ENCODE measurements around the gene PKD1L1.
A peak's percentile ranks its signal among the peaks of the same experiment; 100 is the strongest.
"Not testable (repeated sequence)": the region's sequence is repeated elsewhere in the genome, so short reads cannot be mapped to it uniquely, and the experiment has no call there.

PKD1L1 gene, protein sequence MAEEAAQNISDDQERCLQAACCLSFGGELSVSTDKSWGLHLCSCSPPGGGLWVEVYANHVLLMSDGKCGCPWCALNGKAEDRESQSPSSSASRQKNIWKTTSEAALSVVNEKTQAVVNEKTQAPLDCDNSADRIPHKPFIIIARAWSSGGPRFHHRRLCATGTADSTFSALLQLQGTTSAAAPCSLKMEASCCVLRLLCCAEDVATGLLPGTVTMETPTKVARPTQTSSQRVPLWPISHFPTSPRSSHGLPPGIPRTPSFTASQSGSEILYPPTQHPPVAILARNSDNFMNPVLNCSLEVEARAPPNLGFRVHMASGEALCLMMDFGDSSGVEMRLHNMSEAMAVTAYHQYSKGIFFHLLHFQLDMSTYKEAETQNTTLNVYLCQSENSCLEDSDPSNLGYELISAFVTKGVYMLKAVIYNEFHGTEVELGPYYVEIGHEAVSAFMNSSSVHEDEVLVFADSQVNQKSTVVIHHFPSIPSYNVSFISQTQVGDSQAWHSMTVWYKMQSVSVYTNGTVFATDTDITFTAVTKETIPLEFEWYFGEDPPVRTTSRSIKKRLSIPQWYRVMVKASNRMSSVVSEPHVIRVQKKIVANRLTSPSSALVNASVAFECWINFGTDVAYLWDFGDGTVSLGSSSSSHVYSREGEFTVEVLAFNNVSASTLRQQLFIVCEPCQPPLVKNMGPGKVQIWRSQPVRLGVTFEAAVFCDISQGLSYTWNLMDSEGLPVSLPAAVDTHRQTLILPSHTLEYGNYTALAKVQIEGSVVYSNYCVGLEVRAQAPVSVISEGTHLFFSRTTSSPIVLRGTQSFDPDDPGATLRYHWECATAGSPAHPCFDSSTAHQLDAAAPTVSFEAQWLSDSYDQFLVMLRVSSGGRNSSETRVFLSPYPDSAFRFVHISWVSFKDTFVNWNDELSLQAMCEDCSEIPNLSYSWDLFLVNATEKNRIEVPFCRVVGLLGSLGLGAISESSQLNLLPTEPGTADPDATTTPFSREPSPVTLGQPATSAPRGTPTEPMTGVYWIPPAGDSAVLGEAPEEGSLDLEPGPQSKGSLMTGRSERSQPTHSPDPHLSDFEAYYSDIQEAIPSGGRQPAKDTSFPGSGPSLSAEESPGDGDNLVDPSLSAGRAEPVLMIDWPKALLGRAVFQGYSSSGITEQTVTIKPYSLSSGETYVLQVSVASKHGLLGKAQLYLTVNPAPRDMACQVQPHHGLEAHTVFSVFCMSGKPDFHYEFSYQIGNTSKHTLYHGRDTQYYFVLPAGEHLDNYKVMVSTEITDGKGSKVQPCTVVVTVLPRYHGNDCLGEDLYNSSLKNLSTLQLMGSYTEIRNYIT (N-terminal part only)

DNA sequence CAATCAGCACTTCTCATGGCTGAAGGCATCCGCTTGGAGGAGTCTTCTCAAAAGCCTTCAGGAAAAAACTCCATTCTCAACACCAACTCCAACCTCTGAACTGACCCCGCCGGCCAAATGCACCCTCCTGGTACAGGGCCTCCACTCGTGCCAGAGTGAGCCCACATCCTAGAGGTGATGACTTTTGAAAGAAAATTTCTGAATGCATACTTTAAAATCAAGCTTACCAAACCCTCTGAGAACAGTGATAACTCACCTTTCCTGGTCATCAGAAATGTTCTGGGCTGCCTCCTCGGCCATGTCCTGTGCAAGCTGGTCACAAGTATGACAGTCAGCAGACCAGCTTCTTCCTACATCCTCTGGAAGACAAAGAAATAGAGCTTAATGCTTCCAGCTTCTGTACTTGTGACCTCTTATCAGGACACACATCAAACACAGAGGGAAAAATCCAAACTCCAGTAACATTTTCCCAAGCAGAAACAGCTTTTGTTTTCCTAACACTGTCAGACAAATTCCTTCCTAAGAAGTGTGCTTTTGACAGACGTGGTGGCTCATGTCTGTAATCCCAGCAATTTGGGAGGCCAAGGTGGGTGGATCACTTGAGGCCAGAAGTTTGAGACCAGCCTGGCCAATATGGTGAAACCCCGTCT, at the start of gene PKD1L1:
TSS of gene PKD1L1 (minus strand) at position 326 of the 650 bp plus-strand sequence. CDS start at position 300, 26 bp downstream.
- no peak for DNase-seq

DNA sequence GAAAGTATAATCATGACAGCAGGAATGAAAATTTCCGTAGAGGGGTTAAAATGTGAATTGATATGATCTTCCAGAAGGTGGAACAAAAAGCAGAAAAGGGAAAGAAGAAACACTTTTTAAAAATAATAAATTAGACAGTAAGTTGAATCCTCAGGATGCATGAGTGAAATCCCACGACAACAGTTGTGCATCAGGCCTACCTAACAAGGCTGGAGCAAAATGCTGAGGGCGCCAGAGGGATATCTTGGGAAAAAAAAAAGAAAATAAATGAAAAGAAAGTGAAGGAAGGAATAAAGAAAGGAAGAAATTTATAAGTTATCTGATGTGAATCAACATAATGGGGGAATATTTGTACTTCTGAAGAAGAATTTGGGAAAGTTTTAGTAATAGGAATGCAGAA, 44.2 kb upstream of the PKD1L1 start:
- DNase-seq, result peak; percentile 16

DNA sequence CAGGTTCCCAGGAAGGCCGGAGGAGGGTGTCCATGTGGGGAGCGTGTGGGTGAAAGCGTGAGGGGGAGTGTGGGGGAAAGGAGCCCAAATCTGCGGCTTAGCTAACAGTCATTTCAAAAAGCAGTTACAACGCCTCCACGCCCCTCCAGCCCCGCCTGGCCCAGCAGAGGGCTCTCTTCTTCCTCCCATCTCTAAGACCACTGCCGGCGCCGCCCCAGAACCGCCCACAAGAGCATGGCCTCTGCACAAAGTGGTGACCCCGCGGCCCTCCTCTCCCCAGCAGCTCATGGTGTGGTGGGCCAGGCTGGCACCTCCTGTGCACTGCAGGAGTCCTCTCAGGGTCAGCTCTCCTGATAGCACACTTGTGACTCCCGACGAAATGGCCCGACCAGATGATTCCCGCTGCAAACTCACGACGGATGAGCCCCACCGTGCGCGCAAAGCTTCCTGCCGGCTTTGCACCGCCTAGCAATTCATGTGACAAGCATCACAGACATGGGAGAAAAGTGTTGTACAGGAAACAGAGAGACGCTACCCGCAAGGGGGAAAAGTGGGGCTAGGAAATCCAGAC, 43.6 kb upstream of the PKD1L1 start:
- DNase-seq, result peak; percentile 96

DNA sequence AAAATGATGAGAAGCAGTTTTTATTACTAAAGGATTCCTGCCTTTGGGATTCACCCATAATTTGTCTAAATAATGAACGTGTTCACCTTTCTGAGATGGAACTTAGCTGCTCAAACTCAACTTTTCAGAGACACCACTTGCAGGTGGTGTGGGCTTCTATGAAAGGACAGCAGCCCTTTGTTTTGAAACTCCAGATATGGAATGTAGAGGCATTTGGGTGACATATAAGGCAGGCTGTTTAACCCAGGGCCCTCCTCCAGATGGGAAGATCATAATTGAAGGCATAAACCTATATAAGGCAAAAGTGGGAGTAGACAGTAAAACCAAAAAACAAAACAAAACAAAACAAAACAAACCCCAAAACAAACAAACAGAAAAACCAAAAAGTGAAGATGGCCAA, 43.0 kb upstream of the PKD1L1 start:
- DNase-seq, result peak; percentile 17

DNA sequence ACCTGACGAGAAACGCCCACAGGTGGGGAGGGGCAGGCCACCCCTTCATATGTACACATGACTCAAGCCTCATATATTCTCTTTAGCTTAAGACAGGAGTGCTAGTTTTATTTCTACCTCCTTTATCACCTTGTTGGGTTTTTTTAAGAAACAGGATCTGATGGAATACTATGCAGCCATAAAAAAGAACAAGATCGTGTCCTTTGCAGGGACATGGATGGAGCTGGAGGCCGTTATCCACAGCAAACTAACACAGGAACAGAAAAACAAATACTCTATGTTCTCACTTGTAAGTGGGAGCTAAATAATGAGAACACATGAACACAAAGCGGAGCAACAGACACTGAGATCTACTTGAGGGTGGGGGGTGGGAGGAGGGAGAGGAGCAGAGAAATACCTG, 42.3 kb upstream of the PKD1L1 start:
- DNase-seq, result no peak

DNA sequence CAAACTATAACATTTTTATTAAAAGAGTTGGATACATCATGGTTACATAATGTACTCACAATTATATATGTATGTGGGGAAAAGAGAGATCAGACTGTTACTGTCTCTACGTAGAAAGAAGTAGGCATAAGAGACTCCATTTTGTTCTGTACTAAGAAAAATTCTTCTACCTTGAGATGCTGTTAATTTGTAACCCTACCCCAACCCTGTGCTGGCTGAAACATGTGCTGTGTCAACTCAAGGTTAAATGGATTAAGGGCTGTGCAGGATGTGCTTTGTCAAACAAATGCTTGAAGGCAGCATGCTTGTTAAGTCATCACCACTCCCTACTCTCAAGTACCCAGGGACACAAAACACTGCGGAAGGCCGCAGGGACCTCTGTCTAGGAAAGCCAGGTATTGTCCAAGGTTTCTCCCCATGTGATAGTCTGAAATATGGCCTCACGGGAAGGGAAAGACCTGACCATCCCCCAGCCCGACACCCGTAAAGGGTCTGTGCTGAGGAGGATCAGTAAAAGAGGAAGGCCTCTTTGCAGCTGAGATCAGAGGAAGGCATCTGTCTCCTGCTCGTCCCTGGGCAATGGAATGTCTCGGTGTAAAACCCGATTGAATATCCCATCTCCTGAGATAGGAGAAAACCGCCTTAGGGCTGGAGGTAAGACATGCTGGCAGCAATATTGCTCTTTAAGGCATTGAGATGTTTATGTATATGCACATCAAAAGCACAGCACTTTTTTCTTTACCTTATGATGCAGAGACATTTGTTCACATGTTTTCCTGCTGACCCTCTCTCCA, 41.5 kb upstream of the PKD1L1 start:
- not testable (repeated sequence) for DNase-seq

DNA sequence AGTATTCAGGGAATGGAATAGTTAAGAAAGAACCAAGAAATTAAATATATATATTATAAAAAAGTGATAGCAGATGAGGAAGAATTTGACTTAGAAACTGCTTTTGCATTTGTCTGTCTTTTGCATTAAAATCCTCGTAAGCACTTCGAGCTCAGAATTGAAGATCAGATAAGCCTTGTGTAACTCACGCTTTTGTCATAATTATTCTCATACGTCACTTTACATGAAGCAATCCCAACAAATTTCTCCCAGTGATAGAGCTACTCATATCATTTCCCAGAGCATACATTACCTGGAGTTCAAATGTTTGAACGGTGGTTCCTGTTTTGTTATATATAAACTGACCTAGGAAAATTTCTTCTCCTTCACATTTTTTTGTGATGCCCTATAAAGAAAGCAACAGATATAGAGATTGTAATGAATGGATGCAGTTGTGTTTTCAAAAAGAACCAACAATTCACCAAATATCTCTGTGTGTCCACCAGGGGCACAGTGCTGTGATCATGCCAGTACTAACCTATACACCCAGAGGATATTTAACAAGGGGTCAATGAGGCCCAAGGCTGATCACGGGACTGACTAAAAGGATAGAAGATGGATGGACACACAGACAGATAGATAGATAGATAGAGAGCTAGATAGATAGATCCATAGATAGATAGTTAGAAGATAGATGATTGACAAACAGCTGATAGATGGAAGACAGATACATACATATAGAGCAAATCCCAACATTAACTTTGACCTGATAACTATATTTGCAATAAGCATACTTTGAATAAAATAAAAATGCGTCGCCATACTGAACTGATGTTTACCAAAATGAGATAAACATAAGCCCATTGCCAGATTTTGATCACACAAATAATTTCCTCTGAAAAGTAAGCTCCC, 40.5 kb upstream of the PKD1L1 start:
- peak; percentile 50 for DNase-seq

DNA sequence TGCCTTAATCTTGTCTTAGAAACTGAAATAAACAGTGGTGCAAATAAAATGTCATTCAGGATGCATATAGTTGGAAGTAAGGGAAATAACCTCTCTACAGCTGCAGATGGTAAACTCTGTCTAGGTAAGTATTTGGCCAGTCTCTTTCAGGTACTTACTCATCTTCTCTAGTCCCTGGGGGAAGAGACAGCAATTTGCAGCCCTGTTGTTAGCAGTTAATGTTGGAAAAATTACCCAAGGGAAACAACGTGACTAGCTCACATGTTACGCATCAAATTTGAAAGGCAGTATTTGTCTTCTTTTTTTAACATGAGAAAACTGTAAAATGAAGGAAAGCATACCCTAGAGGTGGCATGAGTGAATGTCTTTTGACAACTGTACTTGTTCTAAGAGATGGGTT, 34.3 kb upstream of the PKD1L1 start:
- no peak for DNase-seq

DNA sequence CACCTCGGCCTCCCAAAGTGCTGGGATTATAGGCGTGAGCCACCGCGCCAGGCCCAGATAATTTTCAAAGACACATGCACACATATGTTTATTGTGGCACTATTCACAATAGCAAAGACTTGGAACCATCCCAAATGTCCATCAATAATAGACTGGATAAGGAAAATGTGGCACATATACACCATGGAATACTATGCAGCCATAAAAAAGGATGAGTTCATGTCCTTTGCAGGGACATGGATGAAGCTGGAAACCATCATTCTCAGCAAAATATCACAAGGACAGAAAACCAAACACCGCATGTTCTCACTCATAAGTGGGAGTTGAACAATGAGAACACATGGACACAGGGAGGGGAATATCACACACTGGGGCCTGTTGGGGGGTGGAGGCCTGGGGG, 32.4 kb upstream of the PKD1L1 start:
- not testable (repeated sequence) for DNase-seq

DNA sequence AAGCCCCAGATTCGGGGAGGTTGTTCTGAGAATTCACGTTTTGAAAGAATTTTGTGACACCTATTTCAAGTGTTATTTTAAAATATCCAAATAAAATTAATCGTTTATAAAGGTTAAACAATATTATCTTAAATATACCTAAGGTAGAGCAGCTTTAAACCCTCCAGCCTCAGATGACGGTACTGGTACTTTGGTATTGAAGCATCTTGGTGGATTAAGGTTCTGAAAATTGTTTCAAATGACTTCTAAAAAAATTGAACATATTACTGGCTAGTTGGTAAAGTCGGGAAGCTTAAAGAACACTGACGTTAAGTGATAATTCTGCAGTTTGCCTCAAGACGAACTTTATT, 31.5 kb upstream of the PKD1L1 start:
- DNase-seq, result no peak

DNA sequence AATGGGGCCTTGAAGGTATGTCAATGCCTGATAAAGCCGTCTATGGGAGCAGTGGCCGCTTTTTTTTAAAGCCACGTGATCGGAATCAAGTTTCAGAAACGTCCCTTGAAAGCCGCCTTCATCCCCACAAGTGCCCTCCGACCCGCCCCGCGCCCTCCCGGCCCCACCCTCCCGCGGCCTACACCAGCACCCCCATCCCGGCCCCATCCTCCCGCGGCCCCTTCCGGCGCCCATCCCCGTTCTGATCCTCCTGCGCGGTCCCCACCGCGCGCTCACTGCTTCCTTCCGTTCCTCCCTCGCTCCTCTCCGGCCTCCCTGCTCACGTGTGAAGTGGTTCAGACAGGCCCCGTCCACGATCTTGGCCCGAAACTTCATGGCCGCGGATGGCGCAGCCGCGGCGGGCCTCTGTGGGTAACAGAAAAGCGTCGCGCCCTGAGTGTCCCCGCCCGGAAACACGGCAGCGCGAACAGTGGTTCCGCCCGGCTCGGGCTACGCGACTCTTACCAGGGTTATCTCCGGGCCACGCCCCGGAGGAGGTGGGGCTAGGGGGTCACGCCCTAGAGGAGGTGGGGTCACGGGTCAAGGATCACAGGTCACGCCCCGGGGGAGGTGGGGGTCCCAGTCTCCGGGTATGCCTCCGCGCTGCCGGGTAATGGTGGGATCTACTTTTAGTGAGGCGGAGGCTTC, 31.0 kb upstream of the PKD1L1 start, which contains the start of gene HUS1:
TSS of gene HUS1 (minus strand) at position 471 of the 687 bp plus-strand sequence. CDS start at position 375, 96 bp downstream.
- DNase-seq, result peak; percentile 97

DNA sequence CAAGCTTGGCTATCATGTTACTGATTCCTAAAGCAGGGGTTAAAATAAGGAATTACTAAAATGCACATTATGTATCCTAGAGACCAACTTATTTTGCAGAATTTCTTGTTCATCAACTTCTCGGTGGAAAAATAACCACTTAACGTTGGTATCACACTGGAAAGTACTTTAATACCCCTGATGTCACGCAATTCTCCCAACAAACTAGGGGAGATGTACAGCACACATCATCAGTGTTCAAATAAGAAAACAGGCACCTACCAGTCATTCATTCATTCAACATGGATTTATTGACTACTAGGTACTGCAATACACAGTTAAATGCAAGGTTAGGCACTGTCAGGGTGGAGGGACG, 30.5 kb upstream of the PKD1L1 start:
- no peak for DNase-seq

DNA sequence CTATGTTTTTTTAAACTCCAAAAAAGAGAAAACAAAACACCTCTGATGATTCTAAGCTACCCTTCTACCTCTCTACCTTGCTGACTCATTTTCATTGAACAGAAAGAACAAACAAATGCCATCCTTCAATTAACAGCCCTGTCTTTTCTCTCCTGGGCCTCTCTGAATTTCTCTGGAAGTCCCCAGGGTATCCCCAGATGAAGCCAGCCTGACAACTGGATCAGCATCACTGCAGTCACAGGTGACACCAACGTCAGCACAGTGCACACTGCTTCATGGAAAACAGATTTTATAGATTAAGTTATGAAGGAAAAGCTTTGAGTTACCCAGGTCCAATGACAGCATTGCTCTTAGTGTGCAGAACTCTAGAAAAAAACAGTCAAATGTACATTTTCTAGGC, 25.5 kb upstream of the PKD1L1 start:
- DNase-seq, result no peak

DNA sequence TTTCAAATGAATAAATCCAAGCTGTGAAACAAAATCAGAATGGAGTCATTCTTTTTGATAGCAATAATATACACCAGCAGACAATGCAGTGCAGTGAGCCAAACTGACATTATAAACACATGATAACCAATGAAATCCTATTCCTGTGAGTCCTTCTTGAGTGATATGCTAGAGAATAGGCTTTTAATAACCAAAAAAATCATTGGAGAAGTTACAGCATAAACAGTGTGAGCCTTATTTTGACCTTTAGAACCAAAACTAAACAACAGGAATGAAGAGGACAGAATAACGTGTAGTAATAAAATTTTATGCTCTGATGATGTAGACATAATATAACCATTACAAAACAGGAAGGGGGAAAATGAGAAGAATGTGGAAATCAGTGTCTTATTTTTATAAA, 22.5 kb upstream of the PKD1L1 start:
- DNase-seq, result no peak

DNA sequence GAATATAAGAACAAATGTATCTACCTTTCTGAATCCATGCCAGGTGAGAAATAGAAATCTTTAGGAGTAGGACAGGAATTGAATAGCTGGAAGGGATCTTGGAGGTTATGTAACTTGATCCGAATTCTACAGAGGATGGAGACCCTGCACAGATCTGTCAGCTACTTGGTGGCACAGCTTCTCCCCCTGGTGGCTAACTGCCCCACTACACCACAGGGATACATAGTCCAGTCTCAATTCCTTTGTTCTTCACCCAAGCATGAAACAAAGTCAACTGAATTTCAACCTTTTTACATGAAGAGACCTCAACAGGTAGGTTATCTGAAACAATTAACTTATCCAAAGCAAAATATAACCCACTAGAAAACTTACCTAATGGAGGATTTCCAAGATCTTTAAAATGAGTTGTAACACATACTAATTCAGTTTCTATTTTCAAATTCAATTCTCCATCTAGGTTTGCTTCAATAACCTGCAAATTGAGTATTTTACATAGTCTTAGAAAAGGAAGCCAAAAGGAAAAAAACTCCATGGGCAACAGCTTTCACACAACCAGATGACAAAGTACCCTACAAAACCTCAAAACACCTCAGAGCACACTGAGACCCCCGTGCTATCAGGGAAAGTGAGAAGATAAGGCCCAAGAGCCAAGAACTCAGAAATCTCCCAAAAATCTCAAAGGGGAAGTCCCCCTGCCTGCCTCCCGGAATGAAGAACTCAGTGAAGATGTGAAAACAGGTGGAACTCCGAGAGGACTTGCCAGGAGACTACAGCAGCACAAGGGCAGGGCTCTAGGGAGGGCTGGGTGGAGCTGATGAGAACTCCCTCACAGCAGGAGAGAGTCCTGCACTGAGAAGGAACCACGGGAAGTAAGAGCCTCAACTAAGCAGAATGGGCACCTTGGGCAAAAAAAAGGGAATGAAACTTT, 20.8 kb upstream of the PKD1L1 start:
- peak; percentile 80 for DNase-seq

DNA sequence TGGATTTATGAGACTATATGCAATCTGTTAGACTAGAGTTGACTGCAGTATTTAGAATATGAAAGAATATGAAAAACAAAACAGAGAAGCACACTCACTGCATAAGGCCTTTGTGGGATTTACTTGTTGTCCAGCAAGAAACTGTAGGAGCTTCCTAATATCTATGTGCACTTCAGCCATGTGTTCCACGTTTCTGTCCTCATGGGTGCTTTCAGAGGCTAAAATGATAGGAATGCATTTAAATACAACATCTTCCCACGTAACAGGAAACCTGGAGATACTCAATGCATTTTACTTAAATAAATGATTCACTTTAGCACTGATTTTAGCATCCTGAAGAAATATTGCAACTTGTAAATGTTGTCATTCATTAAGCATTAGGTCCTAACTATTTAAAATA, 19.4 kb upstream of the PKD1L1 start:
- no peak for DNase-seq

DNA sequence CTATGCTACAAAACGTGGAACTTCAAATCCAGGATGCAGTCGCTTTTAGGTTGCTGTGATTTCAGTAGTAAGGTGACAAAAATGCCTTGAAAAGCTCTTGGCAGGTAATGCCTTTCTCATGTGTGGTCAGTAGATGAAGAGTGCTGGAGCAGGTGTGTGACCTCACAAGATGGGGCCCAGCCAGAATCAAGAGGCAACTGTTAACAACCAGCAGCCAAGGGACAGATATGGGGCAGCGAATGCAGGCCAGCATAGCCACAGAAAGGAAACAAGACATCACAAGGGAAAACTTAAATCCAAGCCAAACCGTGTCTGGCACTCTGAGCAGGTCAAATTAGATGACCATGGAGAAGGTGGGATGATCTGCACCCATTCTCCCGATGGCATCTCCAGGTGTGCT, 18.9 kb upstream of the PKD1L1 start:
- no peak for DNase-seq

DNA sequence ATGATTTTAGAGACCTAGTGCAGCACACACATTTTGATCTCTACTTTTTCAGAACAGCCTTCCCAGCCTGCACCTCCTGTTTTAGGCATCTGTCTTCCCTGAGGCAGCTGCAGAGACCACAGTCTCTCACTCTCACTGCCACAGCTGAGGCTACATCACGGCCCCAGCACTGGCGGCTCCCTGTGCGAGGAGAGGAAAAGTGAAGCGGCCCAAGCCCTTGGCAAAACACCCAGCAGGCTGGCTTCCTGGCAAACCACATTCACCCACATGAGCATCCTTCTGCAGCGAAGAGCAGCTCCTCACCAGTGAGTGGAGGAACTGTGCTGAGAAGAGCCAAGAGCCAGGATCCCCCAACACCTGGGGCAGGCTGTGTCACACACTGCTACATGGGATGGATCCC, 17.2 kb upstream of the PKD1L1 start:
- DNase-seq, result no peak

Data from hematopoietic multipotent progenitor cell treated with erythropoietin and hydrocortisone succinate and interleukin-3 and kit ligand, for 4 days (in vitro differentiated cells).